ENCODE results near the gene CCDC7. TPM values are rescaled to one million over a fixed set of nuclear protein-coding genes. Genes with fewer than 3 reads are reported as not detected.

Gene CCDC7
- total RNA-seq, 1 donor from 2014 or later, result 6.7 TPM

DNA sequence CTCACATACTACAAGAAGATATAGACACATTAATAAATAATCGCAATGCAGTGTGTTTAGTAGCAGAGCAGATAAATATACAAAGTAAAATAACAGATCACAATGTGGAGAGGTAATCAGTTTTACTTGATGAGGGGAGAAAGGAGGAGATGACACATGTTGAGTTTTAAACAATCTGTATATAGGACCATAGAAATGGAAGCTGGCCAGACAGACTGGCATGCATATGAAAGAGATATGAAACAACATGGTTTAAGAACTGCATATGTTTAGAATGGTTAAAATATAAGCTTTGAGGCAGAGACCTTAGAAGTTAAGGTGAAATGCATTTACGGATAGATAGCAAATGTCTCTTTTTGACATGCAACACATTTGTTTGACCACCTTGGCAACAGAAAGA, 19.8 kb upstream of the CCDC7 start:
- TF ChIP-seq, protein P1, sequence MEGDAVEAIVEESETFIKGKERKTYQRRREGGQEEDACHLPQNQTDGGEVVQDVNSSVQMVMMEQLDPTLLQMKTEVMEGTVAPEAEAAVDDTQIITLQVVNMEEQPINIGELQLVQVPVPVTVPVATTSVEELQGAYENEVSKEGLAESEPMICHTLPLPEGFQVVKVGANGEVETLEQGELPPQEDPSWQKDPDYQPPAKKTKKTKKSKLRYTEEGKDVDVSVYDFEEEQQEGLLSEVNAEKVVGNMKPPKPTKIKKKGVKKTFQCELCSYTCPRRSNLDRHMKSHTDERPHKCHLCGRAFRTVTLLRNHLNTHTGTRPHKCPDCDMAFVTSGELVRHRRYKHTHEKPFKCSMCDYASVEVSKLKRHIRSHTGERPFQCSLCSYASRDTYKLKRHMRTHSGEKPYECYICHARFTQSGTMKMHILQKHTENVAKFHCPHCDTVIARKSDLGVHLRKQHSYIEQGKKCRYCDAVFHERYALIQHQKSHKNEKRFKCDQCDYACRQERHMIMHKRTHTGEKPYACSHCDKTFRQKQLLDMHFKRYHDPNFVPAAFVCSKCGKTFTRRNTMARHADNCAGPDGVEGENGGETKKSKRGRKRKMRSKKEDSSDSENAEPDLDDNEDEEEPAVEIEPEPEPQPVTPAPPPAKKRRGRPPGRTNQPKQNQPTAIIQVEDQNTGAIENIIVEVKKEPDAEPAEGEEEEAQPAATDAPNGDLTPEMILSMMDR (IDR thresholded peaks at IDR 0.05; ENCODE audit: partially characterized antibody, unreplicated experiment), result no peak
- Mint-ChIP-seq H3K4me1 (ENCODE audit: low read depth, unreplicated experiment) (no peaks in the 10 kb centered on the region), H3K36me3 (ENCODE audit: unreplicated experiment) (peaks cover 9% of the 10 kb centered on the region), H3K4me3 (ENCODE audit: unreplicated experiment) (no peak overlapping the region), H3K9me3 (ENCODE audit: unreplicated experiment) (no peaks in the 10 kb centered on the region), H3K27ac (ENCODE audit: unreplicated experiment) (no peak overlapping the region), H3K27me3 (ENCODE audit: unreplicated experiment) (no peaks in the 10 kb centered on the region)
- DNase-seq, result no peak

DNA sequence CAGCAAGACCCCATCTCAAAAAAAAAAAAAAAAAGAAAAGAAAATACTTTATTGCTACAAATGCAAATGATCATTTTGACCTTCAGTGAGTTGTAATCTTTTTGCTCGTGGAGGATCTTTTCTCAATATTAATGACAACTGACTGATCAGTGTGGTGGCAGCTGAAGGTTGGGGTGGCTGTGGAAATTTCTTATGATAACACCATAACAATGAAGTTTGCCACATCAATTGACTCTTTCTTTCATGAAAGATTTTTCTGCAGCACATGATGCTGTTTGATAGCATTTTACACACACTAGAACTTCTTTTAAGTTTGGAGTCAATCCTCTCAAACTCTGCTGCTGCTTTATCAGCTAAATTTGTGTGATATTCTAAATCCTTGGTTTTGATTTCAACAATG, 12.4 kb upstream of the CCDC7 start:
- DNase-seq, result no peak
- Mint-ChIP-seq H3K27ac (ENCODE audit: unreplicated experiment) (no peak overlapping the region), H3K36me3 (ENCODE audit: unreplicated experiment) (peaks cover 4% of the 10 kb centered on the region), H3K9me3 (ENCODE audit: unreplicated experiment) (no peaks in the 10 kb centered on the region), H3K4me3 (ENCODE audit: unreplicated experiment) (no peak overlapping the region), H3K4me1 (ENCODE audit: low read depth, unreplicated experiment) (no peaks in the 10 kb centered on the region), H3K27me3 (ENCODE audit: unreplicated experiment) (no peaks in the 10 kb centered on the region)
- TF ChIP-seq, protein P1 (IDR thresholded peaks at IDR 0.05; ENCODE audit: partially characterized antibody, unreplicated experiment), result no peak

DNA sequence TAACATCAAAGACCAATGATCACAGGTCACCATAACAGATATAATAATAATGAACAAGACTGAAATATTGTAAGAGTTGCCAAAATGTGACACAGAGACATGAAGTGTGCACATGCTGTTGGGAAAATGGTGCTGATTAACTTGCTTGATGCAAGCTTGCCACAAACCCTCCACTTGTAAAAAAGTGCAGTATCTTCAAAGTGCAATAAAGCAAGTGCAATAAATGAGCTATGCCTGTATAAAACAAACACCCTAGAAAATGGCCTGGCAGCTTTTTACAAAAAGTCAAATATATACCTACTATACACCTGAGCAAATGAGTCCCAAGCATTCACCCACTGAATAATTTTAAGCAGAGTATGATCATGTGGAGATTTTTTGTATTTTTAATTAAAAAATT, 9.7 kb upstream of the CCDC7 start:
- Mint-ChIP-seq H3K36me3 (ENCODE audit: unreplicated experiment) (peaks cover 4% of the 10 kb centered on the region), H3K4me3 (ENCODE audit: unreplicated experiment) (no peak overlapping the region), H3K9me3 (ENCODE audit: unreplicated experiment) (no peaks in the 10 kb centered on the region), H3K27ac (ENCODE audit: unreplicated experiment) (no peak overlapping the region), H3K4me1 (ENCODE audit: low read depth, unreplicated experiment) (no peaks in the 10 kb centered on the region), H3K27me3 (ENCODE audit: unreplicated experiment) (no peaks in the 10 kb centered on the region)
- TF ChIP-seq, protein P1 (IDR thresholded peaks at IDR 0.05; ENCODE audit: partially characterized antibody, unreplicated experiment), result no peak
- DNase-seq, result no peak

DNA sequence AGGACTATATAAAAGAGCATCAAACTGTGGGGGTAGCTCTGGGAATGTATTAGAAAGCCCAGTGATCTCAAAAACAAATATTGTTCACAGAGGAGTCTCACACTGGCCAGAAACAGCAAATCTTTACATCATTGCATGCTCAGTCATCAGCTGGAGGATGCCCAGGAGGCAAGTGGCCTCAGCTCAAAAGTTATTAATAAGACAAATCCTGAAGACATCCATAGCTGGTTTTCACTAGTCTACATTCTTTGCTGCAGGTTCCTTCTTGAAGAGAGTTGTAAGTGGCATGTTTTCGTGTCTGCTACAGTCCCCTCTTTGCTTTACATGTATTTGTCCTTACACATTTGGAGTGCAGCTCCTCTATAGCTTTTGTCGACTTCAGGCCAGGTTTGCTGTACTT, 8.6 kb upstream of the CCDC7 start:
- H3K27ac Mint-ChIP-seq (ENCODE audit: unreplicated experiment), result no peak overlapping the region
- no peaks in the 10 kb centered on the region for H3K4me1 Mint-ChIP-seq (ENCODE audit: low read depth, unreplicated experiment)
- no peaks in the 10 kb centered on the region for H3K27me3 Mint-ChIP-seq (ENCODE audit: unreplicated experiment)
- DNase-seq, result no peak
- H3K36me3 Mint-ChIP-seq (ENCODE audit: unreplicated experiment), result peaks cover 4% of the 10 kb centered on the region
- no peak overlapping the region for H3K4me3 Mint-ChIP-seq (ENCODE audit: unreplicated experiment)
- H3K9me3 Mint-ChIP-seq (ENCODE audit: unreplicated experiment), result no peaks in the 10 kb centered on the region
- TF ChIP-seq, protein P1 (IDR thresholded peaks at IDR 0.05; ENCODE audit: partially characterized antibody, unreplicated experiment), result no peak

DNA sequence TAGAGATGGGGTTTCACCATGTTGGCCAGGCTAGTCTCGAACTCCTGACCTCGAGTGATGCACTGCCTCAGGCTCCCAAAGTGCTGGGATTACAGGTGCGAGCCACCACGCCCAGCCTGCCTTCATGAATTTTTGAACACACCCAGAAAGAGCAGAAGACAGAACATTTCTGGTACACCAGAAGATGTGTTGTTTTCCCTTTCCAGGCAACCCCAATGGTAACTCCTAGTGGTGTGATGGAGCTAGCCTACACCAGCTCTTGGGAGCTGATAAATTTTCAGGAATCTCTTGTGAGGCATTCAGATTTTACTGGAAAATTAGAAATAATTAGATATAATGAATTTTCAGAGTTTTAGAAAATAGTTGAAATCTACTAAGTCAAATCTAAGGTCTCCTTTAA, 904 bp upstream of the CCDC7 start:
- no peaks in the 10 kb centered on the region for H3K36me3 Mint-ChIP-seq (ENCODE audit: unreplicated experiment)
- H3K27ac Mint-ChIP-seq (ENCODE audit: unreplicated experiment), result no peak overlapping the region
- no peaks in the 10 kb centered on the region for H3K27me3 Mint-ChIP-seq (ENCODE audit: unreplicated experiment)
- H3K4me3 Mint-ChIP-seq (ENCODE audit: unreplicated experiment), result peak overlapping the region; percentile 90
- no peak for DNase-seq
- H3K9me3 Mint-ChIP-seq (ENCODE audit: unreplicated experiment), result peaks cover 6% of the 10 kb centered on the region
- TF ChIP-seq, protein P1 (IDR thresholded peaks at IDR 0.05; ENCODE audit: partially characterized antibody, unreplicated experiment), result no peak
- H3K4me1 Mint-ChIP-seq (ENCODE audit: low read depth, unreplicated experiment), result peaks cover 3% of the 10 kb centered on the region

All from glutamatergic neuron (in vitro differentiated cells).